Measurements from ENCODE around the gene PAH.

Gene PAH

GRCh38 chr12:102806592-102806991 lies 110.5 kb downstream of the PAH start:
- no peaks in the 10 kb centered on the region for H3K9me3 ChIP-seq (ENCODE audit: control insufficient read depth, low read length)
- no peaks in the 10 kb centered on the region for H3K36me3 ChIP-seq (ENCODE audit: control insufficient read depth, insufficient read depth, low read length)
- no peak overlapping the region for H3K27ac ChIP-seq (ENCODE audit: insufficient read depth, low read length, poor library complexity, severe bottlenecking)
- no peaks in the 10 kb centered on the region for H3K4me1 ChIP-seq (ENCODE audit: control insufficient read depth, insufficient read depth, low read length, poor library complexity, severe bottlenecking)
- no peak for DNase-seq
- no peak overlapping the region for H3K4me3 ChIP-seq (ENCODE audit: insufficient read depth, low read depth, low read length, poor library complexity, severe bottlenecking)
- no peaks in the 10 kb centered on the region for H3K27me3 ChIP-seq (replicated peaks; ENCODE audit: control insufficient read depth, insufficient read depth, low read length, poor library complexity, severe bottlenecking)

- Histone ChIP-seq H3K27me3 (replicated peaks; ENCODE audit: control insufficient read depth, insufficient read depth, low read length, poor library complexity, severe bottlenecking) (no peaks in the 10 kb centered on the region), H3K27ac (ENCODE audit: insufficient read depth, low read length, poor library complexity, severe bottlenecking) (no peak overlapping the region), H3K36me3 (ENCODE audit: control insufficient read depth, insufficient read depth, low read length) (no peaks in the 10 kb centered on the region), H3K4me1 (ENCODE audit: control insufficient read depth, insufficient read depth, low read length, poor library complexity, severe bottlenecking) (no peaks in the 10 kb centered on the region), H3K9me3 (ENCODE audit: control insufficient read depth, low read length) (no peaks in the 10 kb centered on the region), H3K4me3 (ENCODE audit: insufficient read depth, low read depth, low read length, poor library complexity, severe bottlenecking) (no peak overlapping the region)
- no peak for DNase-seq
These were observed 110.9 kb downstream of the PAH start for GRCh38 chr12:102806110-102806509.

GRCh38 chr12:102800565-102800964 lies 116.5 kb downstream of the PAH start:
- Histone ChIP-seq H3K27me3 (replicated peaks; ENCODE audit: control insufficient read depth, insufficient read depth, low read length, poor library complexity, severe bottlenecking) (no peaks in the 10 kb centered on the region), H3K27ac (ENCODE audit: insufficient read depth, low read length, poor library complexity, severe bottlenecking) (no peak overlapping the region), H3K9me3 (ENCODE audit: control insufficient read depth, low read length) (no peaks in the 10 kb centered on the region), H3K4me3 (ENCODE audit: insufficient read depth, low read depth, low read length, poor library complexity, severe bottlenecking) (no peak overlapping the region), H3K36me3 (ENCODE audit: control insufficient read depth, insufficient read depth, low read length) (no peaks in the 10 kb centered on the region), H3K4me1 (ENCODE audit: control insufficient read depth, insufficient read depth, low read length, poor library complexity, severe bottlenecking) (no peaks in the 10 kb centered on the region)
- no peak for DNase-seq

GRCh38 chr12:102799229-102799628 lies 117.8 kb downstream of the PAH start:
- H3K27ac ChIP-seq (ENCODE audit: insufficient read depth, low read length, poor library complexity, severe bottlenecking), result no peak overlapping the region
- DNase-seq, result no peak
- no peak overlapping the region for H3K4me3 ChIP-seq (ENCODE audit: insufficient read depth, low read depth, low read length, poor library complexity, severe bottlenecking)
- no peaks in the 10 kb centered on the region for H3K4me1 ChIP-seq (ENCODE audit: control insufficient read depth, insufficient read depth, low read length, poor library complexity, severe bottlenecking)
- H3K9me3 ChIP-seq (ENCODE audit: control insufficient read depth, low read length), result no peaks in the 10 kb centered on the region
- no peaks in the 10 kb centered on the region for H3K27me3 ChIP-seq (replicated peaks; ENCODE audit: control insufficient read depth, insufficient read depth, low read length, poor library complexity, severe bottlenecking)
- no peaks in the 10 kb centered on the region for H3K36me3 ChIP-seq (ENCODE audit: control insufficient read depth, insufficient read depth, low read length)

GRCh38 chr12:102797528-102797927 lies 119.5 kb downstream of the PAH start:
- Histone ChIP-seq H3K4me3 (ENCODE audit: insufficient read depth, low read depth, low read length, poor library complexity, severe bottlenecking) (no peak overlapping the region), H3K36me3 (ENCODE audit: control insufficient read depth, insufficient read depth, low read length) (no peaks in the 10 kb centered on the region), H3K27me3 (replicated peaks; ENCODE audit: control insufficient read depth, insufficient read depth, low read length, poor library complexity, severe bottlenecking) (no peaks in the 10 kb centered on the region), H3K4me1 (ENCODE audit: control insufficient read depth, insufficient read depth, low read length, poor library complexity, severe bottlenecking) (no peaks in the 10 kb centered on the region), H3K27ac (ENCODE audit: insufficient read depth, low read length, poor library complexity, severe bottlenecking) (no peak overlapping the region), H3K9me3 (ENCODE audit: control insufficient read depth, low read length) (no peaks in the 10 kb centered on the region)
- no peak for DNase-seq

GRCh38 chr12:102793921-102794320 lies 123.1 kb downstream of the PAH start:
- Histone ChIP-seq H3K27ac (ENCODE audit: insufficient read depth, low read length, poor library complexity, severe bottlenecking) (no peak overlapping the region), H3K36me3 (ENCODE audit: control insufficient read depth, insufficient read depth, low read length) (no peaks in the 10 kb centered on the region), H3K9me3 (ENCODE audit: control insufficient read depth, low read length) (no peaks in the 10 kb centered on the region), H3K27me3 (replicated peaks; ENCODE audit: control insufficient read depth, insufficient read depth, low read length, poor library complexity, severe bottlenecking) (no peaks in the 10 kb centered on the region), H3K4me1 (ENCODE audit: control insufficient read depth, insufficient read depth, low read length, poor library complexity, severe bottlenecking) (no peaks in the 10 kb centered on the region), H3K4me3 (ENCODE audit: insufficient read depth, low read depth, low read length, poor library complexity, severe bottlenecking) (no peak overlapping the region)
- DNase-seq, result no peak

Data from effector memory CD4-positive, alpha-beta T cell (primary cell).